ENCODE results near the gene STARD9. TPM values are rescaled to one million over a fixed set of nuclear protein-coding genes. Genes with fewer than 3 reads are reported as not detected.

The STARD9 gene
- total RNA-seq, 1 donor from 2014 or later = 5.4 TPM

DNA sequence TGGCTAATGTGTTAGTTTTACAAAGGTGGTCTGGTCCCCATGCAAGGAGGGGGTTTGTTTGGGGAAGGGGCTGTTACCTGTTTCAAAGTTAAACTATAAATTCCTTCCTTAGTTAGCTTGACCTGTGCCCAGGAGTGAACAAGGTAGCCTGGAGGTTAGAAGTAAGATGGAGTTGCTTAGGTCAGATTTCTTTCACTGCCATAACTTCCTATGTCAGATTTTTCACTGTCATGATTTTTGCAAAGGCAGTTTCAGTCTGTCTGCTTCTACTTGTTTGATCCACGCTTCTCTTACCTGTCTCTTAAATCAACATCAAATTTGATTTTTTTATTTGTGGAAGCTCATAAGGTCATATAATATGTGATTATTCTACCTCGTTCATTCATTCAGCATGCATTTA lies 28.6 kb downstream of the STARD9 start:
- DNase-seq (ENCODE audit: low read depth) = no peak
- TF ChIP-seq, protein P1, sequence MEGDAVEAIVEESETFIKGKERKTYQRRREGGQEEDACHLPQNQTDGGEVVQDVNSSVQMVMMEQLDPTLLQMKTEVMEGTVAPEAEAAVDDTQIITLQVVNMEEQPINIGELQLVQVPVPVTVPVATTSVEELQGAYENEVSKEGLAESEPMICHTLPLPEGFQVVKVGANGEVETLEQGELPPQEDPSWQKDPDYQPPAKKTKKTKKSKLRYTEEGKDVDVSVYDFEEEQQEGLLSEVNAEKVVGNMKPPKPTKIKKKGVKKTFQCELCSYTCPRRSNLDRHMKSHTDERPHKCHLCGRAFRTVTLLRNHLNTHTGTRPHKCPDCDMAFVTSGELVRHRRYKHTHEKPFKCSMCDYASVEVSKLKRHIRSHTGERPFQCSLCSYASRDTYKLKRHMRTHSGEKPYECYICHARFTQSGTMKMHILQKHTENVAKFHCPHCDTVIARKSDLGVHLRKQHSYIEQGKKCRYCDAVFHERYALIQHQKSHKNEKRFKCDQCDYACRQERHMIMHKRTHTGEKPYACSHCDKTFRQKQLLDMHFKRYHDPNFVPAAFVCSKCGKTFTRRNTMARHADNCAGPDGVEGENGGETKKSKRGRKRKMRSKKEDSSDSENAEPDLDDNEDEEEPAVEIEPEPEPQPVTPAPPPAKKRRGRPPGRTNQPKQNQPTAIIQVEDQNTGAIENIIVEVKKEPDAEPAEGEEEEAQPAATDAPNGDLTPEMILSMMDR (conservative IDR thresholded peaks at IDR 0.05; ENCODE audit: low read depth, low read length) = no peak
- H3K4me3 ChIP-seq (ENCODE audit: low read depth, low read length) = no peak overlapping the region

DNA sequence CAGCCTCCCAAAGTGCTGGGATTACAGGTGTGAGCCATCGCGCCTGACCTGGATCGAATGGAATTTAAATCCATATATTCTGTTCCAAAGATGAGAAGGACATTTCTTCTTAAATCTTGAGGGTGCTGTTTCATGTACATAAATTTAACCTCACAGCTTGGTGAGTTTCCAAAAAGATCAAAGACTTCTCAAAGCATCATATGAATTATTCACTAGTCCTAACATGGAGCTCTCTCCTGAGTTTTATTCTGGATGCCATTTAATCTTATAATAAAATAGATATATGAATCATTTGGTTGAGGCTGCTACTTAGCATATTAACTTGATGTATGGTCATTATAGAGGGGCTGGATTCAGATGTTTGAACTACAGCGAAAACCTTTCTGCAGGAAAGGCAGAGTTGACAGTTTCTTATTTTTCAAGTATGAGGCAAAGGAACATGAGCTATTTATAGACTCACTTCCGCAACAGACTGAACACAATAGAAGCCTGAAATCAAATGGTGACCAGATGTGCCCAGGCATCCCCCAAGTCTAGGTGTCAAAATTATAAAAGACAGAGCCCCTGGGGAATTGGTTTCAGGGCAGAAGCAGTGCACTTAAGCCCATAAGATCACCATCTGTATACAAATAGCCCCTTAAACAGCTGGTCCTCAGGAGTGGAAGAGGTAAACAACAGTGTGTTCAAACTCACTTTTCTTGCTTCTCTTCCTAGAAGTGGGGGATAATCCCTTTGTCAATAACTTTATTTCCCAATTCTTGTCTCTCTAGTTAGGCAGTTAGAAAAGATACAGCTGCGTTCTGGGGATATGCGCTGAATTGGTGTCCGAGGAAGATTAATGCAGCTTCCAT lies 29.7 kb downstream of the STARD9 start:
- no peak overlapping the region for H3K4me3 ChIP-seq (ENCODE audit: low read depth, low read length)
- no peak for DNase-seq (ENCODE audit: low read depth)
- TF ChIP-seq, protein P1 (conservative IDR thresholded peaks at IDR 0.05; ENCODE audit: low read depth, low read length) = no peak

DNA sequence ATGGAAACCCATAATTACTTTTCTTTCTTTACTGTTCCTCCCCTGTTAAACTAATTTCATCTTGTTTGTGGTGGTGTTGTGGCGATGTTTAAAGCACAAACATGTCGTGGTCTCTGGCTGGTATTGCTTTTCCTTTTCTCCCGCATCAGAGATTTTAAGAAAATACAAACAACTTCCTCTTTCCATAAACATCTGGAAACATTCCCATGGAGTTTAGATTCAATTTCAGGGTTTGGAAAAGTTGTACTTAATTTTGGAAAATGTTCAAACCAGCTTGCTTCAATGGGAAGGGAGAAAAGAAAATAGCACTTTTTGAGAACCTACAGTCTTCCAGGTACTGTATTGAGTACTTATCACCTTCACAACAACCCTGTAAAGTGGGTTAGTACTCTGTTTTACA lies 30.4 kb downstream of the STARD9 start:
- no peak for DNase-seq (ENCODE audit: low read depth)
- no peak overlapping the region for H3K4me3 ChIP-seq (ENCODE audit: low read depth, low read length)
- TF ChIP-seq, protein P1 (conservative IDR thresholded peaks at IDR 0.05; ENCODE audit: low read depth, low read length) = no peak

DNA sequence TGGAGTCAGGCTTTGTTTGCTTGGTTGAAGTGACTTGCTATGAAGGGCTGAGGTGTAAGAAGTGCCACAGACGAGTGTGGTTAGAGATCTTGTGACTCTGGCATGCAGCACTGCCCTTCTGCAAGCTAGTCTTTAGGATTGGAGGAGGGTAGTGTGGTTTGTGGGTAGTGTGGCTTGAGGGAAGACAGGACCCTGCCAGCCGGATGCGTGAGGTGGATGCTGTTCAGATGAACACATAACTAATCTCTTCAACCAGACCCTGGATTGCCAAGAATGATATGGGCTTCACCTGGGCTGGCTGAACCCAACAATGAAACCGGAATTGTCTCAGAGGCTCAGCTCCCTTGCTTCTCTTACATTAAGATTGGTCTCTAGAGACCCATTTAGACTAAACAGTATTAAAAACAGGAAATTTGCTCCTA lies 32.7 kb downstream of the STARD9 start:
- no peak for DNase-seq (ENCODE audit: low read depth)
- H3K4me3 ChIP-seq (ENCODE audit: low read depth, low read length) = no peak overlapping the region
- TF ChIP-seq, protein P1 (conservative IDR thresholded peaks at IDR 0.05; ENCODE audit: low read depth, low read length) = no peak

DNA sequence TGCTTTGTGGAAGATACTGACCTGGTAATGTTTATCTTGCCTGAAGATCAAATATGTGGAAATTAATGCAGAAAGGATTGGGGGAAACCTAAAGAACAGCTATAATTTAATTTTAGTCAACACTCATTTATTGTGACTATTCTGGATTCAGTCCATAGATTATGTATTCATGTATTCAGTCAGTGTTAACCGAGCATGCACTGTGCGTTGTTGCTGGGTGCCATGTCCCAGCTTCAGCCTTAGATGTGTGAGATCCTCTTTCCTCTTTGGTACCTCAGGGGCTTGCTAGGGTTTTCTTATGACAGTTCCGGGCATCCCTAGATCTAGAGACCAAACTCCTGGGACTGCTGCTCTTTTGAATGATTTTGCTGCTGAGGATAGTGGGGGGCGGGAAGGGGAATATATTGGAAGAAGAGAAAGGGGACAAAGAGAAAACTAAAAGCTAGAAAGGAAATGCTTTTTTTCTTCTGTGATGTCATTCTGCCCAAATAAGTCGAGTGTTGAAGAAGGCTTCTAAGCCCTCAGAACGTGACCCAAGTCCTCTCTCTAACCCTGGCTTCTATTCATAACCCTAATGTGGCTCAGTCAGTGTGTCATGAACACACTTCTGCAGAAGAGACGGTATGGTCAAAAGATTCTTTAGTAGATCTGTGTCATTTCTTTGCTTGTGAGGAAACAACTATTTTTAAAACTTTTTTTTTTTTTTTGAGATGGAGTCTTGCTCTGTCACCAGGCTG lies 33.5 kb downstream of the STARD9 start:
- DNase-seq (ENCODE audit: low read depth) = no peak
- TF ChIP-seq, protein P1 (conservative IDR thresholded peaks at IDR 0.05; ENCODE audit: low read depth, low read length) = no peak
- no peak overlapping the region for H3K4me3 ChIP-seq (ENCODE audit: low read depth, low read length)

DNA sequence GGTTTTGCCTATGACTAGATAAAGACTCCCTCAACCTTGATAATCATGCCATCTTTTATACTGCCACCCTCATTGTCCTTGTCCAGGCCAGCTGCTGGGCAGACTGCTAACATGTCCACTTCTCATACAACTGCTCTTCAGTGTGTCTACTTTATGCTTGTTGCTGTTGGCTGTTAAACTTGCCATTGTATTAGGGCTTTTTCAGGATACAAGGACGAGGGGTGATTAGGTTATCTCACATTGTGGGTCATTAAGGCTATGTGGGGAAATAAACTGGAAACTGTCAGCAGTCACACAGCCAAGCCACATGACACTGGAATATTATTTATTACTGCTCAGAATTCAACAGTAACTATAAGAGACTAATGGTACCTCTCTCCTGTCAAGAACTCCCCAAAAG lies 36.1 kb downstream of the STARD9 start:
- no peak overlapping the region for H3K4me3 ChIP-seq (ENCODE audit: low read depth, low read length)
- no peak for DNase-seq (ENCODE audit: low read depth)
- TF ChIP-seq, protein P1 (conservative IDR thresholded peaks at IDR 0.05; ENCODE audit: low read depth, low read length) = no peak
